ENCODE measurements around the gene SEC63.

DNA sequence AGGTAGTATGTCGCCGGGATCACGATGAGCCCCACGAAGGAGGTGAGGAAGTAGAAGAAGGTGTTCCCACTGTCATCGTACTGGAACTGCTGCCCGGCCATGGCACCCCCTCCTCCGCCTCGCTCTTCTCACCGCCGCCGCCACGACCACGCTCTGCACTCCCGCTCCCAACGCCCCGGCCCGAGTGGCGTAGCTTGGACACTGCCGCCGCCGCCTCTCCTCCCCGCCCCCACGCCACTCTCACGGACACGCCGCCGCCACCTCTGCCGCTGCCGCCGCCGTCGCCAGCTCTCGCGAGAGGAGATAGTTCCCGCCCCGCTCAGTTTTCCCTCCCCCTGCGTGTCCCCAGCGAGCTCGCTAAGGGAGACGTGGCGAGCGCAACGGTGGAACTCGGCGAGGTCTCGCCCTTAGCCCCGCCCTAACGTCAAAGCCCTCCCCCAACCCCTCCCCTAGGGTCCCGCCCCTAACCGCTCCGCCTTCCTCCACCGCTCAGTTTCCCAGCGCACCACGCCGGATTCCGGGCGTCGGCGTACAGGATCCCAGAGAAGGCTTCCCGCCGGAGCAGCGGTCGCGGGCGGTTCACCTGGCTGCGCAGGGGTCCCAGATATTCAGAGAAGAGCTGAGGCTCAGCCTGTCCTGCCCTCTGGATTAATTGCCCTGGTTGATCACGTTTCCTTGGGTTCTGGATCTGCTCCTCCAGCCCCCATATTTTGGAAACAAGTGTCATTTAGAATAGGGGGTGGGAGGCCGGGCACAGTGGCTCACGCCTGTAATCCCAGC, at the start of gene SEC63:
- TF ChIP-seq, protein P1, sequence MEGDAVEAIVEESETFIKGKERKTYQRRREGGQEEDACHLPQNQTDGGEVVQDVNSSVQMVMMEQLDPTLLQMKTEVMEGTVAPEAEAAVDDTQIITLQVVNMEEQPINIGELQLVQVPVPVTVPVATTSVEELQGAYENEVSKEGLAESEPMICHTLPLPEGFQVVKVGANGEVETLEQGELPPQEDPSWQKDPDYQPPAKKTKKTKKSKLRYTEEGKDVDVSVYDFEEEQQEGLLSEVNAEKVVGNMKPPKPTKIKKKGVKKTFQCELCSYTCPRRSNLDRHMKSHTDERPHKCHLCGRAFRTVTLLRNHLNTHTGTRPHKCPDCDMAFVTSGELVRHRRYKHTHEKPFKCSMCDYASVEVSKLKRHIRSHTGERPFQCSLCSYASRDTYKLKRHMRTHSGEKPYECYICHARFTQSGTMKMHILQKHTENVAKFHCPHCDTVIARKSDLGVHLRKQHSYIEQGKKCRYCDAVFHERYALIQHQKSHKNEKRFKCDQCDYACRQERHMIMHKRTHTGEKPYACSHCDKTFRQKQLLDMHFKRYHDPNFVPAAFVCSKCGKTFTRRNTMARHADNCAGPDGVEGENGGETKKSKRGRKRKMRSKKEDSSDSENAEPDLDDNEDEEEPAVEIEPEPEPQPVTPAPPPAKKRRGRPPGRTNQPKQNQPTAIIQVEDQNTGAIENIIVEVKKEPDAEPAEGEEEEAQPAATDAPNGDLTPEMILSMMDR (IDR thresholded peaks at IDR 0.05), result no peak
- TF ChIP-seq EP300 (IDR thresholded peaks at IDR 0.05), result no peak
